Activated CD8-positive, alpha-beta memory T cell treated with anti-CD3 and anti-CD28 coated beads for 48 hours (primary cell): ENCODE data around the gene SPECC1L.
"Not testable (repeated sequence)": the region's sequence is repeated elsewhere in the genome, so short reads cannot be mapped to it uniquely, and the experiment has no call there.

Source experiments
- DNase-seq, 3 experiments: peaks; one replicate each; pipeline ENCODE4 v3.0.0-alpha.2; 2020; ENCODE audit warnings: low read depth in 2 of 3, low spot score in 2 of 3

Gene SPECC1L

GRCh38 chr22:24270556-24271385 lies at the start of gene SPECC1L:
Gene SPECC1L, plus strand, starts transcription at chr22:24270831. Its CDS starts 31,401 bp downstream, at chr22:24302232.
- DNase-seq: peak; percentile 84 to 93 (median 86)

- no peak for DNase-seq
Measured at GRCh38 chr22:24224468-24224867, 46.2 kb upstream of the SPECC1L start.

- DNase-seq: no peak
Measured at GRCh38 chr22:24225044-24225601, 45.5 kb upstream of the SPECC1L start.

GRCh38 chr22:24225951-24226350 lies 44.7 kb upstream of the SPECC1L start:
- no peak for DNase-seq

GRCh38 chr22:24230911-24231656 lies 39.5 kb upstream of the SPECC1L start:
- DNase-seq: peak in 2 of 3 experiments; percentile 66 to 70

GRCh38 chr22:24231706-24232105 lies 38.9 kb upstream of the SPECC1L start:
- no peak for DNase-seq

GRCh38 chr22:24232124-24232523 lies 38.5 kb upstream of the SPECC1L start:
- DNase-seq: no peak

GRCh38 chr22:24232725-24233124 lies 37.9 kb upstream of the SPECC1L start:
- DNase-seq: no peak

- no peak for DNase-seq
Measured at GRCh38 chr22:24233235-24233634, 37.4 kb upstream of the SPECC1L start.

- DNase-seq: no peak
Measured at GRCh38 chr22:24233816-24234215, 36.8 kb upstream of the SPECC1L start.

GRCh38 chr22:24235315-24235714 lies 35.3 kb upstream of the SPECC1L start:
- DNase-seq: no peak

GRCh38 chr22:24236656-24237055 lies 34.0 kb upstream of the SPECC1L start:
- DNase-seq: no peak

- DNase-seq: not testable (repeated sequence)
Measured at GRCh38 chr22:24238101-24238694, 32.4 kb upstream of the SPECC1L start.

- DNase-seq: no peak
Measured at GRCh38 chr22:24240381-24240780, 30.2 kb upstream of the SPECC1L start.

GRCh38 chr22:24240985-24241692 lies 29.5 kb upstream of the SPECC1L start:
- DNase-seq: not testable (repeated sequence)

- not testable (repeated sequence) for DNase-seq
Measured at GRCh38 chr22:24243417-24243816, 27.2 kb upstream of the SPECC1L start.

- no peak for DNase-seq
Measured at GRCh38 chr22:24244144-24244787, 26.4 kb upstream of the SPECC1L start.

- DNase-seq: not testable (repeated sequence)
Measured at GRCh38 chr22:24245030-24245431, 25.6 kb upstream of the SPECC1L start, which contains the start of gene GGT5. Gene GGT5, minus strand, starts transcription at chr22:24245082. Its CDS starts 357 bp downstream, at chr22:24244725.

GRCh38 chr22:24245584-24246561 lies 24.8 kb upstream of the SPECC1L start:
- not testable (repeated sequence) for DNase-seq
